Progenitor cell of endocrine pancreas (in vitro differentiated cells): ENCODE measurements around the gene ATG7. TPM values are rescaled to one million over a fixed set of nuclear protein-coding genes. Genes with fewer than 3 reads are reported as not detected.

Experiments used
- DNase-seq: peaks from one replicate; pipeline ENCODE4 v3.0.0; 2021; ENCODE audit warnings: low spot score; ENCODE audit not compliant: unreplicated experiment
- H3K27ac Mint-ChIP-seq: 2 replicates; pipeline ENCODE4 v1.8.0; 2021; ENCODE audit warnings: mild to moderate bottlenecking, moderate library complexity, mixed read lengths
- H3K27me3 Mint-ChIP-seq: 2 replicates; pipeline ENCODE4 v1.8.0; 2021; ENCODE audit warnings: mixed read lengths
- H3K36me3 Mint-ChIP-seq: 2 replicates; pipeline ENCODE4 v1.8.0; 2022; ENCODE audit warnings: mixed read lengths; ENCODE audit not compliant: insufficient read depth
- H3K4me1 Mint-ChIP-seq: 2 replicates; pipeline ENCODE4 v1.8.0; 2021; ENCODE audit warnings: low read depth, mixed read lengths
- H3K4me3 Mint-ChIP-seq: 2 replicates; pipeline ENCODE4 v1.8.0; 2021; ENCODE audit warnings: low read depth, mild to moderate bottlenecking, moderate library complexity, mixed read lengths
- H3K9me3 Mint-ChIP-seq: 2 replicates; pipeline ENCODE4 v1.8.0; 2021; ENCODE audit warnings: low read depth, mixed read lengths
- CTCF ChIP-seq: fragments of 200-600 bp; sonication (generic); IDR thresholded peaks from one replicate; pipeline ENCODE4 v1.5.0; 2021; ENCODE audit warnings: antibody characterized with exemption, mild to moderate bottlenecking; ENCODE audit not compliant: unreplicated experiment
- total RNA-seq: library from RNA; stranded (reverse); gene quantifications from 2 replicates; pipeline ENCODE4 v1.2.1, GENCODE V29; 2021

ATG7 gene
- total RNA-seq, 1 donor from 2014 or later: 29.1 TPM

DNA sequence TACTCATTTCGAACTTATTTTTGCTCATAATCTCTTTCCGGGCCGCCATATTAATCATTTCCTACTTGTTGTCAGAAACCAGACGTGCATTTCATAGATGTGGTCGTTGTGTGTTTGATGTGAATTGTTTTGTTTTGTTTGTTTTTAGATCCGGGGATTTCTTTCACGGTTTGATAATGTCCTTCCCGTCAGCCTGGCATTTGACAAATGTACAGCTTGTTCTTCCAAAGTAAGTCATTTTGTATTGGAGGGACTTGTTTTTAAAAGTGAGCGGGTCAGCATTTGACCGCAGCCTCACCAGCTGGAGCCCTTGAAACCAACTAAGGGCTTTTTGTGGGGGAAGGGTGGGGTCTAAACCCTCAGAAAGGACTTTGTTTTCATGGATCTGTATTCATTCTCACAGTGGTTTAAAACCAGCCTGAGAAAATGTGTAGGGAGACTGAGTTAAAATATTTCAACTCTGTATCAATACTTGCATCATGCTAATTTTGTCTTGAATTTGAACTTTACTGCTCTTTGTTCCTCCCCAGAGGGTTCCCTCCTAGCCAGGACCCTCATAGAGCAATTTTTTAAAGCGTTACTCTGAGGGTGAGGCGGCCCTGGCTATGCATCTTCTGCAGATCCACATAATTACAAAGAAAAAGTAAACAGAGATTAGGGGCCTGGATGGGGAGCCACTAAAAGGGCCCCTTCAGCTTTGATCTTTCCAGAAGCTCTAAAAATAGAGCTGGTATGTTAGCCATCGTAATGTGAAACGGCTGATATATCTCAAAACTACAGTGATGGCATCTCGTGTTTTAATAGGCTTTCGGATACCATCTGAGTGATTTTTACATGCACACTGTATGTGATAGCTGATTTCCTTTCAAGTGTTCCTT, 107.9 kb downstream of the ATG7 start:
- no peaks in the 10 kb centered on the region for H3K9me3 Mint-ChIP-seq
- H3K36me3 Mint-ChIP-seq: no peaks in the 10 kb centered on the region
- H3K27ac Mint-ChIP-seq: peak overlapping the region; percentile 12
- H3K4me1 Mint-ChIP-seq: peaks cover 16% of the 10 kb centered on the region
- DNase-seq: no peak
- no peaks in the 10 kb centered on the region for H3K27me3 Mint-ChIP-seq
- no peak overlapping the region for H3K4me3 Mint-ChIP-seq
- no peak for TF ChIP-seq CTCF

- H3K27me3 Mint-ChIP-seq: no peaks in the 10 kb centered on the region
- H3K4me1 Mint-ChIP-seq: peaks cover 16% of the 10 kb centered on the region
- no peak overlapping the region for H3K4me3 Mint-ChIP-seq
- DNase-seq: no peak
- TF ChIP-seq CTCF: no peak
- H3K9me3 Mint-ChIP-seq: no peaks in the 10 kb centered on the region
- H3K27ac Mint-ChIP-seq: no peak overlapping the region
- H3K36me3 Mint-ChIP-seq: no peaks in the 10 kb centered on the region
Observed at GRCh38 chr3:11381141-11381540, 108.9 kb downstream of the ATG7 start.

GRCh38 chr3:11381563-11381962, 109.4 kb downstream of the ATG7 start:
- Mint-ChIP-seq H3K27ac (no peak overlapping the region), H3K4me3 (no peak overlapping the region), H3K4me1 (peaks cover 16% of the 10 kb centered on the region), H3K9me3 (no peaks in the 10 kb centered on the region), H3K36me3 (no peaks in the 10 kb centered on the region), H3K27me3 (no peaks in the 10 kb centered on the region)
- TF ChIP-seq CTCF: no peak
- no peak for DNase-seq

DNA sequence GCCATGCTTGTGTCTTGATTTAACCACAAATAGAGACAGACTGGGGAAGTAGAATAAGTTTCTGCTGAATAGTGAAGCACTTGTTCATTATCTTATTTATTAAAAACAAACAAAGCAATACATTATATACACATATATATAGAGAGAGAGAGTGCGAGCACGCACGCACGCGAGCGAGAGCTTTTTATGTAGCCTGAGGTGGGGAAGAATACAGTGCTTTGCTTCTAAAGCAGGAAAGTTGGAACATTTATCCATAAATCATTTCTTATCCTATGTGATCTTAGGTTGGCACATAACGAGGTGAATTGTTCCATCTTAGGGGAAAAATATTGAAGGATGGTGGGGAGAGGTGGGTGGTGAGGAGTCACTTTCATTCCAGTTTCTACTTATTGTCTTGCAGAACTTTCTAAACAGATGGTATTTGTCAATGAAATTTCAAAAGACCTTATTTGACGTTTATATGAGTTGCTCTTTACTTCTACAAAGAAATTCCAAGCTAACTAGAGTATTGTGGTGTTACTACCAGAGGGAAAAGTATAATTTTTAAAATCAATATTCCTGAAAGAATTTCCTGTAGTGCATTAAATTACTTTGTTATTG, 110.0 kb downstream of the ATG7 start:
- H3K27ac Mint-ChIP-seq: no peak overlapping the region
- TF ChIP-seq CTCF: no peak
- no peaks in the 10 kb centered on the region for H3K9me3 Mint-ChIP-seq
- peaks cover 16% of the 10 kb centered on the region for H3K4me1 Mint-ChIP-seq
- DNase-seq: no peak
- H3K4me3 Mint-ChIP-seq: no peak overlapping the region
- H3K27me3 Mint-ChIP-seq: no peaks in the 10 kb centered on the region
- no peaks in the 10 kb centered on the region for H3K36me3 Mint-ChIP-seq

- Mint-ChIP-seq H3K36me3 (no peaks in the 10 kb centered on the region), H3K4me3 (no peak overlapping the region), H3K27me3 (no peaks in the 10 kb centered on the region), H3K9me3 (no peaks in the 10 kb centered on the region), H3K27ac (no peak overlapping the region), H3K4me1 (peaks cover 16% of the 10 kb centered on the region)
- DNase-seq: no peak
- TF ChIP-seq CTCF: no peak
Observed at GRCh38 chr3:11384074-11384473, 111.9 kb downstream of the ATG7 start.
